Thyroid gland (tissue), 4 donors: ENCODE measurements around the gene ATRIP.

ENCODE experiments used
- POLR2A ChIP-seq, 2 donors: fragments of 450-650 bp; IDR thresholded peaks; one replicate each; pipeline ENCODE4 v1.6.1; 2017; ENCODE audit warnings: antibody characterized with exemption in 2 of 2, mild to moderate bottlenecking in 2 of 2, moderate library complexity in 1 of 2
- TF ChIP-seq, protein P1 (sequence below), 6 experiments: fragments of 200-600 bp in 3 of 6; fragments of 450-650 bp in 3 of 6; sonication (generic) in 3 of 6; IDR thresholded peaks; one replicate each; pipeline ENCODE4 v1.5.1; 2016 to 2019; ENCODE audit warnings: antibody characterized with exemption in 6 of 6, mild to moderate bottlenecking in 2 of 6, inconsistent platforms in 1 of 6, moderate library complexity in 1 of 6

DNA sequence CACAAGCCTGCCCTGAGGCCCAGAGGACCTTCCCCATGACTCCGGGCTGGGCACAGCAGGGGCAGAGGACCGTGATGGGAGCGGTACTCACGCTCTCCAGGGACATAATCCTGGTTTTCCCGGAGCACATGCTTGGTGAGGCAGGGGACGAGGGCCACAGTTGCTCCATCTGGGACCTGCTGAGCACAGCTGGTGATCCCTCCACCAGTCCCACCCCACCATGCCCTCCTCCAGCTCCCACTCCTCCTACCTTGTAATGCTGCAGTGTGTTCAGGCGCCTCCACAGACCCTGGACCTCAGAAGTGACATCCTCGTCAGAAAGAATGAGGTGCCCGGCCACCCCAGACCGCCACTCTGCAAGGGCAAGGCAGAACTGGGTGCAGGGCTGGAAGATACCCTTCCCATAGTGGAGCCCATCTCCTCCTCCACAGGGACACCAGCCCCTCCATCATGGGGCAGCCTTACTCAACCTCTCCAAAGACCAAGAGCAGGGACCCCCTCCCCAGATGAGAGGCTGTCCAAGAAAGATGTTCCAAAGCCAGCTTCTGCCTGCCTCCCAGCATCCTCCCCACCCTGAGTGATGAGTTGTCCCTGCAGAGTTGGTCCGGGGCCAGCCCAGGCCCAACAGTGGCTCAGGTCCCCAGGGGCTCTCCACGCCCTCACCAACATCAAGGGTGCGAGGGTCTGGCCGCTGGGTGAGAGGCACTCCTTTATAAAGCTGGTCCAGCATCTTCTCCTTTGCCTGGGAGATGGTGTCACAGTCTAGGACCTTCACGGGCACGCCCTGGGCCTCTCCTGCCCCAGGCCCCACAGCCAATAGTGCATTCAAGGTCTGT, 36.1 kb upstream of the ATRIP start:
- TF ChIP-seq, protein P1, sequence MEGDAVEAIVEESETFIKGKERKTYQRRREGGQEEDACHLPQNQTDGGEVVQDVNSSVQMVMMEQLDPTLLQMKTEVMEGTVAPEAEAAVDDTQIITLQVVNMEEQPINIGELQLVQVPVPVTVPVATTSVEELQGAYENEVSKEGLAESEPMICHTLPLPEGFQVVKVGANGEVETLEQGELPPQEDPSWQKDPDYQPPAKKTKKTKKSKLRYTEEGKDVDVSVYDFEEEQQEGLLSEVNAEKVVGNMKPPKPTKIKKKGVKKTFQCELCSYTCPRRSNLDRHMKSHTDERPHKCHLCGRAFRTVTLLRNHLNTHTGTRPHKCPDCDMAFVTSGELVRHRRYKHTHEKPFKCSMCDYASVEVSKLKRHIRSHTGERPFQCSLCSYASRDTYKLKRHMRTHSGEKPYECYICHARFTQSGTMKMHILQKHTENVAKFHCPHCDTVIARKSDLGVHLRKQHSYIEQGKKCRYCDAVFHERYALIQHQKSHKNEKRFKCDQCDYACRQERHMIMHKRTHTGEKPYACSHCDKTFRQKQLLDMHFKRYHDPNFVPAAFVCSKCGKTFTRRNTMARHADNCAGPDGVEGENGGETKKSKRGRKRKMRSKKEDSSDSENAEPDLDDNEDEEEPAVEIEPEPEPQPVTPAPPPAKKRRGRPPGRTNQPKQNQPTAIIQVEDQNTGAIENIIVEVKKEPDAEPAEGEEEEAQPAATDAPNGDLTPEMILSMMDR (IDR thresholded peaks at IDR 0.05): no peak
- TF ChIP-seq POLR2A (IDR thresholded peaks at IDR 0.05): no peak
